ENCODE measurements around the gene GLCE. TPM values are rescaled to one million over a fixed set of nuclear protein-coding genes. Genes with fewer than 3 reads are reported as not detected.

Gene GLCE
- total RNA-seq, 1 experiment from 2014 or later: 22.8 TPM

DNA sequence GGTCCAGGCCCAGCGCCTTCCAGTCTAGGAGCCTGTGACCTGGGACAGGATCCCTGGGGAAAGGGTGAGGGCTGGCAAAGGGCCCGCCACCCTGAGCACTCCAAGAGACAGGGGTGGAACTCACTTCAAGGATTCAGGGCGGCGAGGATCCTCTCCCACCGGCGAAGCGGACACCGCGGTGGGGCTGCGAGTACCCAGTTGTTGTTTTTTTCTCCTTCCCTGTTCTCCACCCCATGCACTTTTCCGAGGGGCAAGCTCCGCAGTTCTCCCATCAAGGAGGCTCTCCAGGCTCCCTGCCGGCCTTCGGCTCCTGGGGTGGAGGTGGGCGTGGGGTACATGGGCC, 137.9 kb downstream of the GLCE start:
- TF ChIP-seq, protein P1, sequence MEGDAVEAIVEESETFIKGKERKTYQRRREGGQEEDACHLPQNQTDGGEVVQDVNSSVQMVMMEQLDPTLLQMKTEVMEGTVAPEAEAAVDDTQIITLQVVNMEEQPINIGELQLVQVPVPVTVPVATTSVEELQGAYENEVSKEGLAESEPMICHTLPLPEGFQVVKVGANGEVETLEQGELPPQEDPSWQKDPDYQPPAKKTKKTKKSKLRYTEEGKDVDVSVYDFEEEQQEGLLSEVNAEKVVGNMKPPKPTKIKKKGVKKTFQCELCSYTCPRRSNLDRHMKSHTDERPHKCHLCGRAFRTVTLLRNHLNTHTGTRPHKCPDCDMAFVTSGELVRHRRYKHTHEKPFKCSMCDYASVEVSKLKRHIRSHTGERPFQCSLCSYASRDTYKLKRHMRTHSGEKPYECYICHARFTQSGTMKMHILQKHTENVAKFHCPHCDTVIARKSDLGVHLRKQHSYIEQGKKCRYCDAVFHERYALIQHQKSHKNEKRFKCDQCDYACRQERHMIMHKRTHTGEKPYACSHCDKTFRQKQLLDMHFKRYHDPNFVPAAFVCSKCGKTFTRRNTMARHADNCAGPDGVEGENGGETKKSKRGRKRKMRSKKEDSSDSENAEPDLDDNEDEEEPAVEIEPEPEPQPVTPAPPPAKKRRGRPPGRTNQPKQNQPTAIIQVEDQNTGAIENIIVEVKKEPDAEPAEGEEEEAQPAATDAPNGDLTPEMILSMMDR (IDR thresholded peaks at IDR 0.05): no peak
- no peak for TF ChIP-seq SIN3A (IDR thresholded peaks at IDR 0.05; ENCODE audit: borderline replicate concordance, insufficient read depth, low read depth, low read length)
- no peak for TF ChIP-seq POLR2AphosphoS5 (IDR thresholded peaks at IDR 0.05; ENCODE audit: low read depth, low read length)
- TF ChIP-seq TCF7L2 (IDR thresholded peaks at IDR 0.05; ENCODE audit: low read depth, low read length): no peak
- TF ChIP-seq, protein P2, sequence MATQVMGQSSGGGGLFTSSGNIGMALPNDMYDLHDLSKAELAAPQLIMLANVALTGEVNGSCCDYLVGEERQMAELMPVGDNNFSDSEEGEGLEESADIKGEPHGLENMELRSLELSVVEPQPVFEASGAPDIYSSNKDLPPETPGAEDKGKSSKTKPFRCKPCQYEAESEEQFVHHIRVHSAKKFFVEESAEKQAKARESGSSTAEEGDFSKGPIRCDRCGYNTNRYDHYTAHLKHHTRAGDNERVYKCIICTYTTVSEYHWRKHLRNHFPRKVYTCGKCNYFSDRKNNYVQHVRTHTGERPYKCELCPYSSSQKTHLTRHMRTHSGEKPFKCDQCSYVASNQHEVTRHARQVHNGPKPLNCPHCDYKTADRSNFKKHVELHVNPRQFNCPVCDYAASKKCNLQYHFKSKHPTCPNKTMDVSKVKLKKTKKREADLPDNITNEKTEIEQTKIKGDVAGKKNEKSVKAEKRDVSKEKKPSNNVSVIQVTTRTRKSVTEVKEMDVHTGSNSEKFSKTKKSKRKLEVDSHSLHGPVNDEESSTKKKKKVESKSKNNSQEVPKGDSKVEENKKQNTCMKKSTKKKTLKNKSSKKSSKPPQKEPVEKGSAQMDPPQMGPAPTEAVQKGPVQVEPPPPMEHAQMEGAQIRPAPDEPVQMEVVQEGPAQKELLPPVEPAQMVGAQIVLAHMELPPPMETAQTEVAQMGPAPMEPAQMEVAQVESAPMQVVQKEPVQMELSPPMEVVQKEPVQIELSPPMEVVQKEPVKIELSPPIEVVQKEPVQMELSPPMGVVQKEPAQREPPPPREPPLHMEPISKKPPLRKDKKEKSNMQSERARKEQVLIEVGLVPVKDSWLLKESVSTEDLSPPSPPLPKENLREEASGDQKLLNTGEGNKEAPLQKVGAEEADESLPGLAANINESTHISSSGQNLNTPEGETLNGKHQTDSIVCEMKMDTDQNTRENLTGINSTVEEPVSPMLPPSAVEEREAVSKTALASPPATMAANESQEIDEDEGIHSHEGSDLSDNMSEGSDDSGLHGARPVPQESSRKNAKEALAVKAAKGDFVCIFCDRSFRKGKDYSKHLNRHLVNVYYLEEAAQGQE (IDR thresholded peaks at IDR 0.05; ENCODE audit: insufficient read depth in 1 of 2, low read depth in 2 of 2, low read length in 1 of 2): no peak
- CTCF ChIA-PET: interaction anchor here (0.8 kb wide), 1 partner anchor 1046 kb away, joined by 3 read pairs; no protein-coding TSS in a partner anchor

DNA sequence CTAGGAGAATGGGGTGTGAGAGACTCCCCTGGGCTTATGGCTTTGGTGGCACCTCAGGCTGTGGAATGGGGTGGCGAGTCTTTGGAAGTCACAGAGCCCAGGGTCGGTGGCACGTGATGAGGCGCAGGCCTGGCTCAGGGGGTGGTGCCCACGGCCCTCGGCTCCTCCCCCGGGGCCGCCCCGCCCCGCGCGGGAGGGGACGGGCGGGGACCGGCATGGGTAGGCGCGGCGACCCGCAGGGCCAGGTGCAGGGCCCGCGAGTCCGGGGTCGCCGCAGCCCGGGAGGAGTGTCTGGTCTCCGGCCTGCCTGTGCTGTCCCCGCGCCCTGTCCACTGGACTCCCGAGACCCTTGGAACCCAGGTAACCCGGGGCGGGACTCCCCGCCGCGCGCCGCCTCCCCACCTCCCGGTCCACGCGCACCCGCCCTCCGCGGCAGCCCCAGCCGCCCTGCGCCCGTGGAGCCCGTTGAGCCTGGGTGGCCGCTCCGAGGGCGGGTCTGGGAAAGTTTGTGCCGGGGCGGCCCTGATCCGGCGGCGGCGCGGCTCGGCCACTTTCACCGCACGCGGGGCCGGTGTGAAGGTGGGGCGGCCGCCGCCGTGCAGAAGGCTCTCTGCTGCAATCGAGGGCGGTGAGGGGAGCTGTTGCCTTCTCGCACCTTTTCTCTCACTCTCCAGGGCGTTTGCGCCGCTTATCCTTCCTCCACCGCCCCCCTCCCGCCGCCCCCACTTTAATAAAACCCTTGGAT, 138.4 kb downstream of the GLCE start, which contains the start of gene PAQR5:
Gene PAQR5 (plus strand): TSS at position 216 of the 745 bp plus-strand sequence. CDS start 61,169 bp downstream, outside the sequence.
- DNase-seq (ENCODE audit: low read depth, low spot score) (no peak), ATAC-seq (peak; percentile 84)
- no TSS peak for BruUV-seq (replicated peaks)
- H3K4me3 ChIP-seq (ENCODE audit: low read depth in 2 of 2, low read length in 2 of 2): peak within 1 kb of the TSS; percentile 39 to 54
- in situ Hi-C loops (cut with HindIII; ENCODE audit: low pct_unique_long_range_greater_than_20kb, low sequenced_read_pairs): no loop called here
- CTCF ChIA-PET: interaction anchor here (0.8 kb wide), 1 partner anchor 1046 kb away, joined by 3 read pairs; no protein-coding TSS in a partner anchor
- intact Hi-C loops (cut with micrococcal nuclease; ENCODE audit: unreplicated experiment): no loop called here
- peaks cover 5% of the 10 kb centered on the region for H3K27me3 ChIP-seq (ENCODE audit: control insufficient read depth, insufficient read depth, low read length)
- H3K9me3 ChIP-seq (ENCODE audit: control insufficient read depth, insufficient read depth, low read depth, low read length): no peaks in the 10 kb centered on the region
- H3K27ac ChIP-seq (ENCODE audit: low read length): no peak within 1 kb of the TSS
- H3K4me1 ChIP-seq (ENCODE audit: control insufficient read depth, insufficient read depth, low read length): peaks cover 3% of the 10 kb centered on the region; the same call in 1 of the 2 replicates
- POLR2A ChIA-PET: no interaction called here
- TF ChIP-seq POLR2AphosphoS5 (IDR thresholded peaks at IDR 0.05; ENCODE audit: low read depth, low read length): no peak
- TF ChIP-seq, protein P2 (IDR thresholded peaks at IDR 0.05; ENCODE audit: insufficient read depth in 1 of 2, low read depth in 2 of 2, low read length in 1 of 2): no peak
- TF ChIP-seq TCF7L2 (IDR thresholded peaks at IDR 0.05; ENCODE audit: low read depth, low read length): no peak
- TF ChIP-seq SIN3A (IDR thresholded peaks at IDR 0.05; ENCODE audit: borderline replicate concordance, insufficient read depth, low read depth, low read length): no peak
- TF ChIP-seq, protein P1 (IDR thresholded peaks at IDR 0.05): no peak
- no peaks in the 10 kb centered on the region for H3K36me3 ChIP-seq (ENCODE audit: control insufficient read depth, insufficient read depth, low read length)

More for the DNA sequence above, 137.9 kb downstream of the GLCE start:
- in situ Hi-C loops (cut with HindIII; ENCODE audit: low pct_unique_long_range_greater_than_20kb, low sequenced_read_pairs) (no loop called here), intact Hi-C loops (cut with micrococcal nuclease; ENCODE audit: unreplicated experiment) (no loop called here)
- POLR2A ChIA-PET: no interaction called here
- H3K27me3 ChIP-seq (ENCODE audit: control insufficient read depth, insufficient read depth, low read length): peaks cover 5% of the 10 kb centered on the region
- no peak overlapping the region for H3K27ac ChIP-seq (ENCODE audit: low read length)
- no peak for DNase-seq (ENCODE audit: low read depth, low spot score)
- no TSS peak for BruUV-seq (replicated peaks)
- peak; percentile 26 for ATAC-seq
- H3K4me3 ChIP-seq (ENCODE audit: low read depth in 2 of 2, low read length in 2 of 2): peak overlapping the region in 1 of 2 experiments; percentile 39; a peak in 2 of 4 replicates
- H3K4me1 ChIP-seq (ENCODE audit: control insufficient read depth, insufficient read depth, low read length): peaks cover 3% of the 10 kb centered on the region; the same call in 1 of the 2 replicates
- no peaks in the 10 kb centered on the region for H3K36me3 ChIP-seq (ENCODE audit: control insufficient read depth, insufficient read depth, low read length)
- H3K9me3 ChIP-seq (ENCODE audit: control insufficient read depth, insufficient read depth, low read depth, low read length): no peaks in the 10 kb centered on the region
